Ovary (tissue), 9 donors: ENCODE data around the gene MAP2K6. TPM values are rescaled to one million over a fixed set of nuclear protein-coding genes. Genes with fewer than 3 reads are reported as not detected.

Experiments
- DNase-seq, 5 donors: peaks; one replicate each; pipeline ENCODE4 v3.0.0-alpha.2; 2019 to 2020
- H3K27ac ChIP-seq, 2 donors: fragments of 200-600 bp; one replicate each; pipeline versions ENCODE4 v1.5.1 to v1.8.0; 2019 to 2022
- H3K27me3 ChIP-seq: fragments of 200-600 bp; one replicate; pipeline ENCODE4 v1.8.0; 2022
- H3K36me3 ChIP-seq: fragments of 200-600 bp; sonication (generic); one replicate; pipeline ENCODE4 v1.5.1; 2019
- H3K4me1 ChIP-seq: one replicate; pipeline ENCODE4 v1.8.1; 2013; ENCODE audit warnings: mild to moderate bottlenecking, moderate library complexity; ENCODE audit not compliant: insufficient read depth
- H3K4me3 ChIP-seq: fragments of 200-600 bp; sonication (generic); one replicate; pipeline ENCODE4 v1.5.1; 2017
- H3K9me3 ChIP-seq, 2 donors: fragments of 200-600 bp in 1 of 2; sonication (generic) in 1 of 2; one replicate each; pipeline versions ENCODE4 v1.5.1 to v1.8.1; 2013 to 2019; ENCODE audit warnings: mild to moderate bottlenecking in 1 of 2, moderate library complexity in 1 of 2
- CTCF ChIP-seq, 3 donors: fragments of 450-650 bp in 2 of 3; fragments of 200-600 bp in 1 of 3; IDR thresholded peaks; one replicate each; pipeline versions ENCODE4 v1.5.1 to v1.8.0; 2016 to 2022; ENCODE audit warnings: antibody characterized with exemption in 3 of 3, mild to moderate bottlenecking in 1 of 3
- EP300 ChIP-seq: sonication (generic); formaldehyde crosslinking; IDR thresholded peaks from one replicate; pipeline ENCODE4 v1.6.1; 2017; ENCODE audit warnings: antibody characterized with exemption
- POLR2A ChIP-seq: fragments of 450-650 bp; IDR thresholded peaks from one replicate; pipeline ENCODE4 v1.6.1; 2017; ENCODE audit warnings: antibody characterized with exemption, mild to moderate bottlenecking, moderate library complexity
- WGBS, 3 donors: extraction: QIAGEN DNeasy Blood & Tissue Kit in 1 of 3; methylation state at CpG; one replicate each; pipeline versions ENCODE4 v1.1.5 to v1.1.7; 2013 to 2017; 5-methylcytosine and 5-hydroxymethylcytosine counted together
- intact Hi-C, 4 donors: fragments of 100-400 bp; cut with DNase I; formaldehyde crosslinking; loops; one replicate each; pipeline versions ENCODE4 v1.11.0 to v1.15.1; 2022 to 2023
- polyA plus RNA-seq, 2 donors: library from polyadenylated mRNA; stranded (reverse); fragments of 200-250 nt in 1 of 2; fragments of 350-450 nt in 1 of 2; fragmentation: Illumina TruSeq in 1 of 2; extraction: RNeasy Lipid Tissue Mini Kit (QIAGEN cat#74804) in 1 of 2; gene quantifications; one replicate each; pipeline ENCODE4 v1.2.3, GENCODE V29; 2013 to 2014
- total RNA-seq, 7 donors: library from RNA; depleted of rRNA in 2 of 7; stranded (reverse); fragments of >200 nt in 2 of 7; fragmentation: NEBNext Ultra II Directional in 3 of 7; extraction: Animal tissue kit (Norgen Biotek cat#: 25700) in 3 of 7; gene quantifications; one replicate each; pipeline versions ENCODE4 v1.1.0 to v1.2.4, GENCODE V29; 2016 to 2023
- donor health status: DM: no; HTN: no; CAD: no; lungs with moderate emphysema.
- donor health status: DM: no; HTN: no; CAD: no.
- donor health status: Bipolar disorder and iron deficiency.
- donor health status: DM: yes; HTN: yes; CAD: no.
- donor health status: DM: no; HTN: no; CAD: no.
- donor health status: DM: yes; HTN: yes; CAD: no.

The MAP2K6 gene
- total and polyA plus RNA-seq, 9 donors, result 1.0 to 8.4 (median 3.5) TPM

- Histone ChIP-seq H3K4me1 (peaks cover 3% of the 10 kb centered on the region), H3K27ac (no peak overlapping the region), H3K27me3 (no peaks in the 10 kb centered on the region), H3K9me3 (no peaks in the 10 kb centered on the region), H3K36me3 (no peaks in the 10 kb centered on the region), H3K4me3 (no peak overlapping the region)
- 23 to 27% (median 24%) methylated on average over 12 of the region's 12 CpGs for WGBS, 3 donors
- DNase-seq, result no peak
- no peak for TF ChIP-seq CTCF (IDR thresholded peaks at IDR 0.05)
- intact Hi-C loops, result no loop called here
Observed at GRCh38 chr17:69460963-69461922, 46.7 kb downstream of the MAP2K6 start.

GRCh38 chr17:69461951-69462369, 47.5 kb downstream of the MAP2K6 start:
- intact Hi-C loops, result no loop called here
- Histone ChIP-seq H3K9me3 (no peaks in the 10 kb centered on the region), H3K27me3 (no peaks in the 10 kb centered on the region), H3K4me3 (no peak overlapping the region), H3K36me3 (no peaks in the 10 kb centered on the region), H3K27ac (no peak overlapping the region), H3K4me1 (peaks cover 3% of the 10 kb centered on the region)
- no peak for DNase-seq
- TF ChIP-seq EP300, result no peak
- TF ChIP-seq CTCF (IDR thresholded peaks at IDR 0.05), result no peak
- TF ChIP-seq POLR2A, result no peak
- 50 to 66% (median 65%) methylated on average over 11 of the region's 11 CpGs for WGBS, 3 donors

GRCh38 chr17:69462882-69463281, 48.4 kb downstream of the MAP2K6 start:
- no peaks in the 10 kb centered on the region for H3K9me3 ChIP-seq
- no peaks in the 10 kb centered on the region for H3K36me3 ChIP-seq
- no peak for DNase-seq
- 93 to 96% (median 93%) methylated on average over 8 of the region's 8 CpGs for WGBS, 3 donors
- intact Hi-C loops, result no loop called here
- TF ChIP-seq POLR2A (no peak), EP300 (no peak), CTCF (IDR thresholded peaks at IDR 0.05) (no peak)
- peaks cover 3% of the 10 kb centered on the region for H3K4me1 ChIP-seq
- H3K27ac ChIP-seq, result no peak overlapping the region
- H3K4me3 ChIP-seq, result no peak overlapping the region
- H3K27me3 ChIP-seq, result no peaks in the 10 kb centered on the region

GRCh38 chr17:69466451-69466850, 52.0 kb downstream of the MAP2K6 start:
- H3K36me3 ChIP-seq, result no peaks in the 10 kb centered on the region
- H3K9me3 ChIP-seq, result no peaks in the 10 kb centered on the region
- 77 to 81% (median 80%) methylated on average over 6 of the region's 6 CpGs for whole genome bisulfite sequencing, 3 donors
- H3K27ac ChIP-seq, result no peak overlapping the region
- intact Hi-C loops, result no loop called here
- H3K27me3 ChIP-seq, result no peaks in the 10 kb centered on the region
- peaks cover 3% of the 10 kb centered on the region for H3K4me1 ChIP-seq
- TF ChIP-seq POLR2A (no peak), CTCF (IDR thresholded peaks at IDR 0.05) (no peak), EP300 (no peak)
- no peak for DNase-seq
- H3K4me3 ChIP-seq, result no peak overlapping the region
